GM21367 (cell line): ENCODE measurements around the gene GATC.
"Not testable (repeated sequence)": the region's sequence is repeated elsewhere in the genome, so short reads cannot be mapped to it uniquely, and the experiment has no call there.

ENCODE experiments used
- ATAC-seq: cut with Tn5 transposase; IDR thresholded peaks from one replicate; pipeline ENCODE4 v1.9.1; 2021; ENCODE audit not compliant: unreplicated experiment

Gene GATC

GRCh38 chr12:120468821-120469449 is 22.7 kb downstream of the GATC start:
- ATAC-seq = no peak

GRCh38 chr12:120469450-120470149 is 23.4 kb downstream of the GATC start, which contains the start of gene SRSF9:
TSS of gene SRSF9 (minus strand) at chr12:120469748. CDS start at chr12:120469609, 139 bp downstream.
- ATAC-seq = peak; percentile 75

- peak; percentile 22 for ATAC-seq
Measured at GRCh38 chr12:120470150-120470784, 24.0 kb downstream of the GATC start.

- ATAC-seq = no peak
Measured at GRCh38 chr12:120472521-120472920, 26.3 kb downstream of the GATC start.

- ATAC-seq = no peak
Measured at GRCh38 chr12:120473807-120474615, 27.8 kb downstream of the GATC start.

- ATAC-seq = no peak
Measured at GRCh38 chr12:120474616-120474960, 28.3 kb downstream of the GATC start.

- no peak for ATAC-seq
Measured at GRCh38 chr12:120475643-120476042, 29.4 kb downstream of the GATC start.

- ATAC-seq = no peak
Measured at GRCh38 chr12:120479458-120479857, 33.2 kb downstream of the GATC start.

GRCh38 chr12:120480211-120480610 is 34.0 kb downstream of the GATC start:
- ATAC-seq = no peak

- no peak for ATAC-seq
Measured at GRCh38 chr12:120481022-120481767, 35.0 kb downstream of the GATC start.

GRCh38 chr12:120483621-120484020 is 37.4 kb downstream of the GATC start:
- no peak for ATAC-seq

- no peak for ATAC-seq
Measured at GRCh38 chr12:120485961-120486881, 40.0 kb downstream of the GATC start.

- not testable (repeated sequence) for ATAC-seq
Measured at GRCh38 chr12:120487552-120487951, 41.3 kb downstream of the GATC start.

GRCh38 chr12:120488057-120488640 is 41.9 kb downstream of the GATC start:
- no peak for ATAC-seq

- ATAC-seq = no peak
Measured at GRCh38 chr12:120489018-120489417, 42.8 kb downstream of the GATC start.

GRCh38 chr12:120490325-120490724 is 44.1 kb downstream of the GATC start:
- no peak for ATAC-seq

- ATAC-seq = no peak
Measured at GRCh38 chr12:120490833-120491512, 44.7 kb downstream of the GATC start.

GRCh38 chr12:120495186-120495730 is 49.0 kb downstream of the GATC start:
- ATAC-seq = peak; percentile 4
